ENCODE measurements around the gene DAPP1. TPM values are rescaled to one million over a fixed set of nuclear protein-coding genes. Genes with fewer than 3 reads are reported as not detected.

Gene DAPP1
- total and polyA plus RNA-seq, 10 of the 15 experiments (the other 5 are each of a cell fraction or from before 2014, with no cell fraction given): 46.5 to 147 (median 74.2) TPM

DNA sequence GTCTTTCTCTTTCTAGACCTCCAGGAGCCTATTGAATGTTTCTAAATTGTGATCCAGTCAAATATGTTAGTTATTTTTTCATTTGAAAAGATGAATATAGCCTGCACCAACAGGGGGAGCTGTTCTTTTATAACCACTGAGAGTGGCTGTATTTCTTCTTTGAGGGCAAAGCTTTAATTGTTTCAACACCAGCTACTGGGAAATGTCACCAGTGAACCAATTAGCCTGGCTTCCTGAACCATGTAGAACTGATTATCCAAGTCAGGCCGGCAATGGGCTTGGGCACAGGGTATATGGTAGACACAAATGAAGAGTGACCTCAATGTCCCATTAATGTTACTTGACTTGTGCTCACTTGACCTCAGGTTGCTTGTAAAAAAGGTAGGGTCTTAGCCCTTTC is 4.8 kb upstream of the DAPP1 start:
- ChIA-PET RAD21 (ENCODE audit: unreplicated experiment) (interaction anchor here (0.7 to 7.3 kb wide), 24 partner anchors 9 to 261 kb away, joined by 3 to 98 read pairs (median 6); partner anchors contain the start of genes DNAJB14, H2AZ1, LAMTOR3 and TRMT10A), SMC1A (ENCODE audit: uncharacterized antibody, unreplicated experiment) (interaction anchor here (0.7 to 6.1 kb wide), 32 partner anchors 9 to 282 kb away, joined by 3 to 75 read pairs (median 6); partner anchors contain the start of genes DNAJB14, LAMTOR3, MTTP and TRMT10A), POLR2A (interaction anchor here (0.6 to 1.7 kb wide), 6 partner anchors 39 to 137 kb away, joined by 3 to 6 read pairs (median 4); partner anchors contain the start of gene LAMTOR3), CTCF (interaction anchor here (0.7 to 7.1 kb wide), 48 partner anchors 8 to 285 kb away, joined by 3 to 167 read pairs (median 6); partner anchors contain the start of genes DNAJB14, H2AZ1, LAMTOR3 and TRMT10A)
- Histone ChIP-seq H3K9ac (ENCODE audit: control insufficient read depth, insufficient read depth, low read length) (no peak overlapping the region), H3K9me3 (replicated peaks; ENCODE audit: control insufficient read depth, insufficient read depth, low read length) (no peaks in the 10 kb centered on the region; the same call in 2 of the 3 replicates), H3K4me1 (ENCODE audit: control insufficient read depth, insufficient read depth, low read length) (peaks cover 16% of the 10 kb centered on the region), H3K4me3 (no peak overlapping the region), H3K4me2 (ENCODE audit: control insufficient read depth, insufficient read depth) (no peak overlapping the region), H3K36me3 (ENCODE audit: control insufficient read depth in 2 of 2, insufficient read depth in 2 of 2, low read length in 1 of 2) (no peaks in the 10 kb centered on the region), H3K79me2 (ENCODE audit: control insufficient read depth, insufficient read depth, low read length) (peaks cover 5% of the 10 kb centered on the region), H4K20me1 (ENCODE audit: control insufficient read depth, insufficient read depth) (no peaks in the 10 kb centered on the region), H2AFZ (ENCODE audit: control insufficient read depth, low read depth, low read length) (no peak overlapping the region), H3K27me3 (replicated peaks in 1 of 2; ENCODE audit: control insufficient read depth in 2 of 2, insufficient read depth in 2 of 2, low read length in 1 of 2) (no peaks in the 10 kb centered on the region; a peak in 1 of 4 replicates), H3K27ac (ENCODE audit: control insufficient read depth, insufficient read depth) (no peak overlapping the region)
- no peak for FAIRE-seq
- in situ Hi-C loops (cut with MboI) (loop anchor here (5.0 kb wide), 1 partner anchor 60 kb away; no protein-coding TSS in a partner anchor), intact Hi-C loops (cut with micrococcal nuclease; ENCODE audit: unreplicated experiment) (loop anchor here (1.0 to 5.0 kb wide), 2 partner anchors 73 to 250 kb away; no protein-coding TSS in a partner anchor)
- ATAC-seq: peak; percentile 3; the same call in 2 of the 3 replicates
- 39% methylated on average over 1 of the region's 1 CpG for WGBS (ENCODE audit: insufficient coverage, insufficient replicate concordance, low lambda C conversion rate, missing lambda C conversion rate)
- no TSS peak for BruUV-seq (replicated peaks)
- no peak for DNase-seq (ENCODE audit: low read depth, low spot score)
- TF ChIP-seq CTCF (IDR thresholded peaks at IDR 0.05 in 2 of 3, conservative IDR thresholded peaks at IDR 0.05 in 1 of 3; ENCODE audit: control insufficient read depth in 2 of 3, extremely low read depth in 1 of 3, insufficient read depth in 1 of 3, low read depth in 3 of 3, low read length in 3 of 3) (peak; percentile 60 to 72 (median 63)), FOXM1 (IDR thresholded peaks at IDR 0.05; ENCODE audit: low read depth, low read length) (peak; percentile 40; the same call in 1 of the 2 replicates), RAD21 (IDR thresholded peaks at IDR 0.05; ENCODE audit: insufficient read depth, low read depth, low read length) (peak; percentile 73), ESRRA (IDR thresholded peaks at IDR 0.05; ENCODE audit: low read length) (no peak), ZNF592 (IDR thresholded peaks at IDR 0.05) (0 out of 2 replicates have a peak, but pooled peaks have one; percentile 44), POLR2AphosphoS2 (IDR thresholded peaks at IDR 0.05; ENCODE audit: low read depth, low read length) (no peak), SMC3 (IDR thresholded peaks at IDR 0.05; ENCODE audit: borderline replicate concordance, low read length) (peak; percentile 89), STAT3 (IDR thresholded peaks at IDR 0.05; ENCODE audit: low read depth, low read length) (0 out of 2 replicates have a peak, but pooled peaks have one; percentile 38), NBN (IDR thresholded peaks at IDR 0.05) (0 out of 2 replicates have a peak, but pooled peaks have one; percentile 16), IRF4 (IDR thresholded peaks at IDR 0.05; ENCODE audit: low read depth, low read length) (no peak), SMARCA5 (IDR thresholded peaks at IDR 0.05) (peak; percentile 53; the same call in 1 of the 2 replicates), ZNF24 (IDR thresholded peaks at IDR 0.05) (peak; percentile 49; the same call in 1 of the 2 replicates), SMAD1 (IDR thresholded peaks at IDR 0.05; ENCODE audit: low read depth, partially characterized antibody) (no peak), SUPT20H (IDR thresholded peaks at IDR 0.05; ENCODE audit: borderline replicate concordance, control insufficient read depth, low read depth, low read length) (no peak), SREBF1 (IDR thresholded peaks at IDR 0.05; ENCODE audit: low read length) (no peak), NR2C2 (IDR thresholded peaks at IDR 0.05; ENCODE audit: borderline replicate concordance, control insufficient read depth, insufficient read length, low read depth) (no peak), HCFC1 (IDR thresholded peaks at IDR 0.05; ENCODE audit: low read length) (no peak)
